ENCODE results near the gene TMEM255B.

The TMEM255B gene

DNA sequence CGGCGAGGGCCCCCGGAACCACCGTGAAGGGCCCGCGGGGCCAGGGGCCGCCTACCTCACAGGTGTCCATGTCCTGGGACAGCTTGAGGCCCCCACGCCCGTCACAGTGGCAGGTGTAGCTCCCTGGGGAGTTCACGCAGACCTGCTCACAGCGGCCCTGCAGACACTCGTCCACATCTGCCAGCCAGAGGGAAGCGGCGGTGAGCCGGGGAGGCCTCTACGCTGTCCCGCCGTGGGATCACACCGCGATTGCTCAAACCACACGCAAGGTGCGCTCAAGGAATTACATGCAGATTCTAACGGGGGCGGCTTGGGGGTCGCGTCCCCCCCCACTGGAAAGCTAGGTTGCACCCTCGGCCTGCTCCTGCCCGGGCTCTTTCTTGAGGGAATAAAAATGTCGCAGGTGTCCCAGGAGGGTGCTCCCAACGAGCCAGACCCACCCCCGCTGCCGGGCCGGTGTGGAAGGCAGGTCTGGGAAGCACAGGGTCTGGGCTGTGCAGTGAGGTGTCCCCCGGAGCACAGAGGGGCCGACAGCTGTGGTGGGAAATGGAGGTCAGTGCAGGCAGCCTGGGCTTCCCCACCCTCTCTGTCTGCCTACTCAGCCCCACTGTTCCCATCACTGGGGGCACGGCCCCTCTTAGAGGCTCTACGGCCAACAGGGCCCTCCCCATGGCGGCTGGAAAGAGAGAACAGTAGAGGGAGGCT is 75.6 kb downstream of the TMEM255B start:
- no peak for DNase-seq (ENCODE audit: low spot score)

GRCh38 chr13:113835461-113836270 is 76.6 kb downstream of the TMEM255B start:
- DNase-seq (ENCODE audit: low spot score), result no peak

DNA sequence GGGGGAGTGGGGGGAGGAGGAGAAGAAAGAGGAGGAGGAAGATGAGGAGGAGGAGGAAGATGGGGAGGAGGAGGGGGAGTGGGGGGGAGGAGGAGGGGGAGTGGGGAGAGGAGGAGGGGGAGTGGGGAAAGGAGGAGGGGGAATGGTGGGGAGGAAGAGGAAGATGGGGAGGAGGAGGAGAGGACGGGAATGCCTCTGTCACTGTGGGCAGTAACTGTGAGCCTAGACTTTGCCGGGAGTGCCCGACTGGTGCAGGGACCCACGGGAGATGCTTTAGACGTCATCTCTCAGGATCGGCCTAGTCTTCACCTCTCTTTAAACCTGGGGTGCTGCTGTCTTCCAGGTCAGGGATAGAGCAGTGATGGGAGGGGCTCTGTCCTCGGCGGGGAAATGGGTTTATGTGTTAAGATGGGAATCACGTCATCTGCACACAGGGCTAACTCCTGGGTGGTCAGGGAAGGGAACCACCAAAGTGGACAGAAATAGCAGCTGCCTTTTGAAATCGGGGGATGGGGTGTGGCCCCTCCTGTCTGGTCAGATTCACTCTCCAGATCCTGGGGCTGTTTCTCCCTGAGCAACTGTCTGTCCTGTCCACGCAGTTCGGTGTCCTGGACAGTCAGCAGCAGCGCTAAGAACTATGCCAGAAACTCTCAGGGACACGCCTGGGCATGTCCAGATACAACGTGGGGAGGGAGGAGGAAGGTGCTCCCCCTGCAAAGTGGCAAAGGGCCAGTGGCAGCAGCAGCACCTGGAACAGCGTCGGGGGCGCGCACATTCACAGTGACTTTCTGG is 77.9 kb downstream of the TMEM255B start:
- peak; percentile 76 for DNase-seq (ENCODE audit: low spot score)

- DNase-seq (ENCODE audit: low spot score), result peak; percentile 95
Observed at GRCh38 chr13:113837560-113838355, 78.7 kb downstream of the TMEM255B start.

- DNase-seq (ENCODE audit: low spot score), result no peak
Observed at GRCh38 chr13:113838711-113839201, 79.7 kb downstream of the TMEM255B start.

DNA sequence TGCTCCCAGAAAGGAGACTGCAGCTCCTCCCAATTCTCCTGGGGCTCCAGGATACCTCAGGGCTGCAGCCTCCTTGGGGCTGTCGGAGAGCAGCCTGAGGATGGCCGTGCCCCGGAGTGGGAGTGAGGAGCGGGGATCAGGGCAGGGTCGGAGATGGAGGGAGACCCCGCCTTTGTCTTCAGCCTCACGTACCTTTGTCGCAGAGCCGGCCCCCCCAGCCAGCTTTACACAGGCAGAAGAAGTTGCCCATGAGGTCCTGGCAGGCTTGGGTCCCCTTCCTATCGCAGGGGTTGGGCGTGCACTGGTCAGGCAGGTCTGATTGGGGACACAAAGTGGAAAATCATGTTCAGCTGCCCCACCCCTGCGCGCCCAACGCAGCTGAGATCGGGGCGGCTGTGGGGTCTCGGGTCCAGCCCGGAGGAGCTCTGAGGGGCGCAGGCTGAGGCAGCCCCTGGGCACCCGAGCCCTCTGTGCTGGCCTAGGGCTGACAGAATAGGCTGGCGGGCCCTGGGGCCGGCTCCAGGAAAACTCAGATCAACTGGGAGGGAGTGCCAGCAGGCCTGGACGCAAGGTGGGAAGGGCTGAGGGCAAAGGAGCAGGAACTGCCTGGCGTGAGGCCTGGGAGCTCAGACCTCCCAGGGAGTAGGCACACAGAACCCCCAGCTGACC is 80.6 kb downstream of the TMEM255B start:
- DNase-seq (ENCODE audit: low spot score), result no peak

GRCh38 chr13:113840541-113841352 is 81.7 kb downstream of the TMEM255B start:
- DNase-seq (ENCODE audit: low spot score), result no peak

- no peak for DNase-seq (ENCODE audit: low spot score)
Observed at GRCh38 chr13:113841353-113841650, 82.3 kb downstream of the TMEM255B start.

DNA sequence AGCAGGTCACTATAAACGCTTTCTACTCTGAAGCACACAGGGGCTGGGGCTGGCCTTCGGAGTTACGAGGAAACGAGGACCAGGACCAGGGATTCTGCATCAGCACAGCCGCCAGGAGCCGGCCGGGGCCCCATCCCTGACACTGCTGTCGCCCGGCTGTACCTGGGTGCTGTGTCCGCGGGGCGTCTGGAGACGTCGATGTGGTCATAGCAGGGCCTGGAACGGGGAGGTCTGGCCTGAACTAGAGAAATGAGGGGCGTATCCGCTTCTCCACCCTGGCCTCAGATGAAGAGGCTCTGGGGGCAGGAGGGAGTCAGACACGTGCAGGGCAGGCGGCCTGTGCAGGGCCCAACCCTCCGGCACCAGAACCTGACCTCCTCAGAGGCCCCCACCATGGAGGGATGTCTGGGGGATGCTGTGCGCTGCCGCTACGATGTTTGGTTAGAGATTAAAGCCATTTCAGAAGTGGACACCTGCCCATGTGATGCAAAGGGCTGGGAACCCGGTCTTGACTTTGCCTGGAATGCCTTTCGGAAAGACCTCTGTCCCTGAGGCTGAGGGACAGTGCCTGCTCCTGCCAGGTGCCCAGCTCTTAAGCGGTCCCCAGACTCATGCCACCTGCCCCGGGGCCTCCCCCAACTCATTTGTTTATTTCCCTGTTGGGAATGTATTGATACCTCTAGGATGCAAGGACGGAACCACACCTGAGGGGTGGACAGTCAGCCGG is 83.5 kb downstream of the TMEM255B start:
- DNase-seq (ENCODE audit: low spot score), result no peak

DNA sequence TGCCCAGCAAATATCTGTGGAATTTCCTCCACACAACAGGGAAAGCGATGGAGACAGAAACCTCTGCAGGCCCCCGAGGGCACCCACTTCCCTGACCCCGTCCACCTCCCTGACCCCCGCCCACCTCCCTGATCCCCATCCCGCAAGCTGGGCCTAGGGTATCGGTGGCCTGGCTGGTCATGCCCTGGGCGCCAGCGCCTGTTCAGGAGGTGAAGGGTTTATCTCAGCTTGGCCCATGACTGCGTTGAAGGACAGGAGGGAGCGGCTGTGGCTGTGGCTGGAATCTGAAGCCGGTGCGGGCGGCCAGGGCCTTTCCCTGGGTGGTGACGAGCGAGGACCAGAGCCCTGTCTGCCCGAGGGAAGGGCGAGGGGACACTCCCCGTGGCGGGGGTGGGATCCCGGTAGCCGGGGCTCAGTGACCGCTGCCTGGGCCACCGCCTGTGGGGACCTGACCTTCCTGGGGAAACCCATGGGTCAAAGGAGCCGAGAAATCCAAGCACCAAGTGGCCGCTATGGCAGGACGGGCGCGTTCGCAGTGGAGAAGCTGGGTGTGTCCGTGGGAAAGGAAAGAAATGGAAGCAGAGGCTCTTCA is 84.1 kb downstream of the TMEM255B start:
- no peak for DNase-seq (ENCODE audit: low spot score)

DNA sequence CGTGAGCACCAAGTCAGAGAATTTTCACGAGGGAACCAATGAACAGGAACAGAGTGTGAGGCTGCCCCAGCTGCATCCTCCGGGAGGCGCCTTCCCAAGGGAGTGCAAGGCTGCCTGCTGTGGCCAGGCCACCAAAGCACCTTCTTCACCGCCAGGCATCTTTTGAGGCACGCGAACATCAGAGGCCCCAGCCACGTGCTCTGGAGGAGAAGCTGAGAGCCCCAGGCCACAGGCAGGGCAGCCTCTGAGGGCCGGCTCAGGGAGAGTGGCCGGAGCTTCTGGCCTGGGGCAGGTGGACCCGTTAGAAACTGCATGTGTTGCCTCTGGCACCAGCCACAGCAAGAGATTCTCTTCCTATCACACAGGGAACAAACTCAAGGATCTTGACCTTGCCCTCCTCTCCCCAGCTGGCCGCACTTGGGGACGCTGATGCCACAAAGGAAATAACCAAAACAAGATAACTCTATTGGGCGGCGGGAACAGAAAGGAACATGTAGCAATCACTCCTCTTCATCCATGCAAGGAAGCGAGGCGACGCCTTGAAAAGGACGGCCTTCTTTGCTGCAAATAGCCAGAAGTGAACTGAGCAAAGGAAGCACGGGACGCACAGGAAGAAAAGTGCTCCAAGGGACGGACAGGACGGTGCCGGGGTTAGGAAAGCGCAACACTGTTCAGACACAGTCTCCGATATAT is 85.0 kb downstream of the TMEM255B start:
- DNase-seq (ENCODE audit: low spot score), result no peak

GRCh38 chr13:113845055-113845454 is 86.0 kb downstream of the TMEM255B start:
- no peak for DNase-seq (ENCODE audit: low spot score)

- DNase-seq (ENCODE audit: low spot score), result no peak
Observed at GRCh38 chr13:113845723-113846635, 87.0 kb downstream of the TMEM255B start.

- no peak for DNase-seq (ENCODE audit: low spot score)
Observed at GRCh38 chr13:113846636-113847318, 87.8 kb downstream of the TMEM255B start.

DNA sequence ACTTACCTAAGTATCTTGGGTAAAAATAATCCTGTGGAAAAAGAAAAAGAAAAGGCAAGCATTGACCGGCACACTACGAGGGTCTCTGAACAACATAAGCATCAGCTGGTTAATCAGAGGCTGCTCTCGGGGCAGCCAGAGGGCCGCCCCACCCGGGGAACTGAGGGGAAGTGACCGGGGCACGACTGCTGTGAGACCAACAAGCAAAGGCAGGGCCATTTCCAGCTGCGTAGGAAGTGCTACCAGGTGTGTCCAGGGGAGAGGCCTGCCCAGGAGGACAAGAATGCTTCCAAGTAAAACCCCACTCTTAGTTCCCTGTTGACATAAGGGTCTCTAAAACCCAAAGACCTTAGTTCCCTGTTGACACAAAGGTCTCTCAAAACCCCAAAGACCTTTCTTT is 89.0 kb downstream of the TMEM255B start:
- DNase-seq (ENCODE audit: low spot score), result no peak

DNA sequence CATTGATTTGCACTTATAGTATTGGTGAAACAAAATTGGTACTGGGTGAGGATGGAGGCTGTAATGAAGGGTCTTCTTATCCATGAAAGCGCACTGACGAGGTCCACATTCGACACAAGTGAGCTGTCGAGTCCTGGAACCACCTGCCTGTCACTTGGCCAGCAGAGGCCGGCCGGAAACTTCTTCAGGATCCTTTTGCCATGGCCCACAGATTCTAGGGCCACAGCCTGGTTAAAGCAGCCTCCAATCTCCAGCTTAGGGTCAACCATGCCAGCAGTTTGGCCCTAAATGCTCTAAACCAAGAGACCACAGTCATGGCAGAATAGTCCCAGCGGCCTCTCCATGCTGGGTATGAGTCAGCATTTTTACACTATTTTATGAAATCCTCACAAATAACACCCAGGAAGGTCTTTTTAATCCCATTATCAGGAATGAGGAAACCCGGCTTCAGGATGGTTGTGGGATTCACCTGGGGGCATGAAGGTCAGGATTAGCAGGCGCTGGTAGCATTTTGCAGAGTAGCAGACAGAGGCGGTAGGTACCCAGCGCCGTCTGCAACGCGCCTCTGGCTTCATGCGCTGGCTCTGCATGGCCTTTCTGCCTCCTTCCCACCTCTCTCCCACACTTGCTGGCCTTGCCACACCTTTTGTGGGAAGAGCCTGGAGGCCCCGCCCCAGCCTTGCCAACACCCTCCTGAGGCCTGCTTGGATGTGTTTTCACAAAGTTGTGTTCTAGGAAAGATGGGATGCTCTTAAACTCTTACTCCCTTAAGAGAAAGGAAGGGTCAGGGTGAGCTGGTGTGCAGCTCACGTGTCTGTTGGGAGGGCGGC is 89.6 kb downstream of the TMEM255B start:
- peak; percentile 74 for DNase-seq (ENCODE audit: low spot score)
